GM12878 (cell line): Measurements from ENCODE around the gene TLE3. TPM values are rescaled to one million over a fixed set of nuclear protein-coding genes. Genes with fewer than 3 reads are reported as not detected.

Experiments
- ATAC-seq: fragments of 200-7000 bp; cut with Tn5 transposase; 3 replicates; pipeline ENCODE4 v1.9.1; 2020; ENCODE audit warnings: mild to moderate bottlenecking, moderate library complexity
- BruUV-seq: library from RNA; stranded (reverse); fragments of 400-500 nt; replicated peaks from 2 replicates; lab custom pipeline; 2021; lab: Mats Ljungman, UMichigan
- CTCF ChIA-PET: fragments of 300-600 bp; sonication (Branson Sonifier 250); formaldehyde crosslinking; extraction: SDS; loops from one replicate; lab custom pipeline; 2021; ENCODE audit warnings: inconsistent platforms; lab: Yijun Ruan, JAX
- POLR2A ChIA-PET: fragments of 350-600 bp; formaldehyde crosslinking; extraction: SDS; loops from one replicate; lab custom pipeline; 2021; ENCODE audit warnings: inconsistent platforms; lab: Charles Lee
- RAD21 ChIA-PET: fragments of 300-600 bp; sonication (Branson Sonifier 250); formaldehyde crosslinking; loops from one replicate; lab custom pipeline; 2023; ENCODE audit warnings: antibody characterized with exemption; ENCODE audit not compliant: unreplicated experiment; lab: Charles Lee
- SMC1A ChIA-PET: fragments of 300-600 bp; sonication (Branson Sonifier 250); formaldehyde crosslinking; loops from one replicate; lab custom pipeline; 2023; ENCODE audit not compliant: unreplicated experiment, uncharacterized antibody; lab: Charles Lee
- DNase-seq: peaks from one replicate; pipeline ENCODE4 v3.0.0-alpha.2; 2011; ENCODE audit warnings: low read depth, low spot score
- FAIRE-seq: peaks from 3 replicates; lab custom pipeline; 2011; peaks lifted over from hg19 to GRCh38; lab: Jason Lieb, UNC
- H2AFZ ChIP-seq: 2 replicates; pipeline ENCODE4 v1.6.0; 2011; ENCODE audit warnings: low read depth, low read length, control low read depth; ENCODE audit not compliant: control insufficient read depth
- H3K27ac ChIP-seq: 2 replicates; pipeline ENCODE4 v1.5.1; 2011; ENCODE audit warnings: control low read depth; ENCODE audit not compliant: control insufficient read depth, insufficient read depth
- H3K27me3 ChIP-seq, 2 experiments: replicated peaks in 1 of 2; 2 replicates each; pipeline versions ENCODE4 v1.6.0 to v1.6.1; 2011; ENCODE audit warnings: low read length in 1 of 2; ENCODE audit not compliant: control insufficient read depth in 2 of 2, insufficient read depth in 2 of 2
- H3K36me3 ChIP-seq, 2 experiments: 2 replicates each; pipeline ENCODE4 v1.5.1; 2011; ENCODE audit warnings: low read length in 1 of 2; ENCODE audit not compliant: control insufficient read depth in 2 of 2, insufficient read depth in 2 of 2
- H3K4me1 ChIP-seq: 2 replicates; pipeline ENCODE4 v1.6.1; 2011; ENCODE audit warnings: mild to moderate bottlenecking, low read length, moderate library complexity, mixed read lengths; ENCODE audit not compliant: control insufficient read depth, insufficient read depth
- H3K4me2 ChIP-seq: 2 replicates; pipeline ENCODE4 v1.6.0; 2011; ENCODE audit warnings: control low read depth; ENCODE audit not compliant: control insufficient read depth, insufficient read depth
- H3K4me3 ChIP-seq: fragments of 200-600 bp; sonication (generic); 2 replicates; pipeline ENCODE4 v1.5.1; 2016
- H3K79me2 ChIP-seq: 2 replicates; pipeline ENCODE4 v1.6.0; 2011; ENCODE audit warnings: low read length; ENCODE audit not compliant: control insufficient read depth, insufficient read depth
- H3K9ac ChIP-seq: 2 replicates; pipeline ENCODE4 v1.8.0; 2011; ENCODE audit warnings: low read length, control low read depth, mixed read lengths; ENCODE audit not compliant: control insufficient read depth, insufficient read depth
- H3K9me3 ChIP-seq: replicated peaks from 3 replicates; pipeline ENCODE4 v1.5.1; 2011; ENCODE audit warnings: mild to moderate bottlenecking, low read length; ENCODE audit not compliant: control insufficient read depth, insufficient read depth
- H4K20me1 ChIP-seq: 2 replicates; pipeline ENCODE4 v1.6.0; 2011; ENCODE audit not compliant: control insufficient read depth, insufficient read depth
- ATF2 ChIP-seq: IDR thresholded peaks from 2 replicates; pipeline ENCODE4 v1.6.1; 2012; ENCODE audit warnings: low read length, inconsistent platforms
- ATF3 ChIP-seq: IDR thresholded peaks from 2 replicates; pipeline ENCODE4 v1.6.1; 2011; ENCODE audit warnings: low read depth, mild to moderate bottlenecking, low read length, moderate library complexity, borderline replicate concordance; ENCODE audit errors: extremely low read depth
- CBX5 ChIP-seq: sonication (generic); IDR thresholded peaks from 2 replicates; pipeline ENCODE4 v1.6.1; 2016; ENCODE audit warnings: low read depth, moderate library complexity, mild to moderate bottlenecking, inconsistent platforms
- CREM ChIP-seq: IDR thresholded peaks from 2 replicates; pipeline ENCODE4 v1.6.1; 2014; ENCODE audit warnings: antibody characterized with exemption, low read depth
- CUX1 ChIP-seq: IDR thresholded peaks from 2 replicates; pipeline ENCODE4 v1.6.1; 2012; ENCODE audit warnings: improper control_type of control experiment, low read depth, low read length; ENCODE audit not compliant: insufficient replicate concordance
- ETV6 ChIP-seq, 2 experiments: fragments of 450-650 bp in 1 of 2; IDR thresholded peaks in 1 of 2; conservative IDR thresholded peaks in 1 of 2; 2 replicates each; pipeline ENCODE4 v1.6.1; 2014; ENCODE audit warnings: antibody characterized with exemption in 1 of 2, borderline replicate concordance in 1 of 2, low read depth in 1 of 2, mild to moderate bottlenecking in 1 of 2, moderate library complexity in 1 of 2
- FOS ChIP-seq: IDR thresholded peaks from 3 replicates; pipeline ENCODE4 v1.6.1; 2011; ENCODE audit warnings: borderline replicate concordance; ENCODE audit not compliant: insufficient read length; ENCODE audit errors: extremely low read depth
- HDAC2 ChIP-seq: fragments of 200-600 bp; sonication (generic); IDR thresholded peaks from 2 replicates; pipeline ENCODE4 v1.6.1; 2017
- MTA2 ChIP-seq: fragments of 450-650 bp; IDR thresholded peaks from 2 replicates; pipeline ENCODE4 v1.6.1; 2016; ENCODE audit warnings: low read depth, mild to moderate bottlenecking, moderate library complexity
- NBN ChIP-seq: fragments of 450-650 bp; IDR thresholded peaks from 2 replicates; pipeline ENCODE4 v1.6.1; 2016
- PAX5 ChIP-seq: IDR thresholded peaks from 2 replicates; pipeline ENCODE4 v1.6.1; 2011; ENCODE audit warnings: low read depth, low read length, borderline replicate concordance
- POLR2A ChIP-seq: IDR thresholded peaks from 2 replicates; pipeline ENCODE4 v1.6.1; 2011; ENCODE audit warnings: low read depth, mild to moderate bottlenecking, low read length
- RFX5 ChIP-seq: IDR thresholded peaks from 2 replicates; pipeline ENCODE4 v1.6.1; 2011; ENCODE audit warnings: low read depth, low read length, improper control_type of control experiment
- RUNX3 ChIP-seq: IDR thresholded peaks from 2 replicates; pipeline ENCODE4 v1.6.1; 2012; ENCODE audit warnings: low read length, inconsistent platforms
- TARDBP ChIP-seq: IDR thresholded peaks from 2 replicates; pipeline ENCODE4 v1.6.1; 2016; ENCODE audit warnings: borderline replicate concordance
- TBL1XR1 ChIP-seq: IDR thresholded peaks from 2 replicates; pipeline ENCODE4 v1.6.1; 2012; ENCODE audit warnings: low read depth, low read length, improper control_type of control experiment
- WRNIP1 ChIP-seq: IDR thresholded peaks from 2 replicates; pipeline ENCODE4 v1.6.1; 2011; ENCODE audit warnings: low read depth, low read length, improper control_type of control experiment, borderline replicate concordance
- ZNF207 ChIP-seq: fragments of 450-650 bp; IDR thresholded peaks from 2 replicates; pipeline ENCODE4 v1.6.1; 2014; ENCODE audit warnings: antibody characterized with exemption, mild to moderate bottlenecking, borderline replicate concordance
- ZNF274 ChIP-seq: IDR thresholded peaks from one replicate; pipeline ENCODE4 v1.8.0; 2011; ENCODE audit not compliant: insufficient read length, insufficient read depth
- WGBS: methylation state at CpG from one replicate; pipeline ENCODE4 v1.1.6; 2016; ENCODE audit warnings: low lambda C conversion rate; ENCODE audit not compliant: insufficient replicate concordance, insufficient coverage; ENCODE audit errors: missing lambda C conversion rate; 5-methylcytosine and 5-hydroxymethylcytosine counted together
- in situ Hi-C: fragments of 300-500 bp; cut with MboI; formaldehyde crosslinking; loops from 9 replicates; pipeline ENCODE4 v1.14.3; 2018; ENCODE audit warnings: mixed read lengths
- intact Hi-C: fragments of 100-400 bp; cut with micrococcal nuclease; formaldehyde crosslinking; loops from one replicate; pipeline ENCODE4 v1.14.2; 2022; ENCODE audit not compliant: unreplicated experiment
- polyA plus RNA-seq, 11 experiments: library from polyadenylated mRNA; depleted of rRNA in 4 of 11; unstranded in 6 of 11; stranded (reverse) in 5 of 11; fragments of >200 nt; fragmentation: Nextera tagmentation in 4 of 11; fragmentation: Illumina TruSeq in 1 of 11; extraction: Ambion mirVana in 4 of 11; extraction: Trizol in 1 of 11; gene quantifications; 1 replicate in 1 of 11; 2 replicates in 10 of 11; pipeline versions ENCODE4 v1.2.1 to v1.2.3, GENCODE V29; 2011 to 2016; ENCODE audit warnings: inconsistent platforms in 2 of 11, missing spikeins in 2 of 11, low read depth in 1 of 11
- total RNA-seq, 4 experiments: library from RNA; depleted of rRNA in 3 of 4; stranded (reverse); fragments of >200 nt in 3 of 4; fragmentation: Illumina TruSeq in 1 of 4; extraction: Trizol in 1 of 4; gene quantifications; 2 replicates each; pipeline versions ENCODE4 v1.2.1 to v1.2.3, GENCODE V29; 2013 to 2021

Gene TLE3
- total and polyA plus RNA-seq, 10 of the 15 experiments (the other 5 are each of a cell fraction or from before 2014, with no cell fraction given), result 1.2 to 65.5 (median 9.7) TPM

GRCh38 chr15:70035719-70036077 lies 62.0 kb downstream of the TLE3 start:
- ChIA-PET CTCF (interaction anchor here (1.1 to 2.7 kb wide), 12 partner anchors 11 to 558 kb away, joined by 3 to 14 read pairs (median 6); partner anchors contain the start of gene TLE3), RAD21 (interaction anchor here (0.7 to 3.1 kb wide), 17 partner anchors 13 to 367 kb away, joined by 3 to 39 read pairs (median 5); no protein-coding TSS in a partner anchor), SMC1A (interaction anchor here (0.7 to 3.0 kb wide), 22 partner anchors 12 to 458 kb away, joined by 3 to 30 read pairs (median 5); partner anchors contain the start of gene TLE3), POLR2A (interaction anchor here (0.9 to 3.1 kb wide), 9 partner anchors 11 to 105 kb away, joined by 3 to 25 read pairs (median 6); partner anchors contain the start of gene TLE3)
- H2AFZ ChIP-seq, result no peak overlapping the region; the same call in 1 of the 2 replicates
- intact Hi-C loops (loop anchor here (1.0 to 5.0 kb wide), 2 partner anchors 20 to 62 kb away; partner anchors contain the start of gene TLE3), in situ Hi-C loops (no loop called here)
- H3K4me1 ChIP-seq, result peaks cover 40% of the 10 kb centered on the region
- H4K20me1 ChIP-seq, result no peaks in the 10 kb centered on the region
- DNase-seq, result peak; percentile 71
- peak; percentile 85 for FAIRE-seq
- peak overlapping the region; percentile 75 for H3K27ac ChIP-seq
- WGBS, result 0% methylated on average over 6 of the region's 6 CpGs
- peak overlapping the region; percentile 35; the same call in 1 of the 2 replicates for H3K9ac ChIP-seq
- H3K79me2 ChIP-seq, result no peaks in the 10 kb centered on the region
- H3K27me3 ChIP-seq, result no peaks in the 10 kb centered on the region
- no peaks in the 10 kb centered on the region for H3K9me3 ChIP-seq
- peak; percentile 83 for ATAC-seq
- no TSS peak for BruUV-seq
- H3K36me3 ChIP-seq, result no peaks in the 10 kb centered on the region
- H3K4me2 ChIP-seq, result peak overlapping the region; percentile 81
- H3K4me3 ChIP-seq, result no peak overlapping the region; the same call in 1 of the 2 replicates
- no peak for TF ChIP-seq RFX5
- no peak for TF ChIP-seq TARDBP
- no peak for TF ChIP-seq ETV6 (conservative IDR thresholded peaks at IDR 0.05 in 1 of 2, IDR thresholded peaks at IDR 0.05 in 1 of 2; ENCODE audit: borderline replicate concordance in 1 of 2, low read depth in 1 of 2)
- no peak for TF ChIP-seq CREM
- peak; percentile 42; the same call in 1 of the 2 replicates for TF ChIP-seq POLR2A
- 0 out of 2 replicates have a peak, but pooled peaks have one; percentile 37 for TF ChIP-seq PAX5
- TF ChIP-seq CBX5, result no peak
- TF ChIP-seq HDAC2, result no peak
- peak; percentile 10; the same call in 1 of the 2 replicates for TF ChIP-seq RUNX3
- no peak for TF ChIP-seq ZNF274
- TF ChIP-seq TBL1XR1, result no peak
- TF ChIP-seq NBN, result peak; percentile 55; the same call in 1 of the 2 replicates
- no peak for TF ChIP-seq ATF2
- TF ChIP-seq MTA2, result peak; percentile 43; the same call in 1 of the 2 replicates
- no peak for TF ChIP-seq ATF3
- TF ChIP-seq WRNIP1, result no peak
- no peak for TF ChIP-seq CUX1
- TF ChIP-seq ZNF207, result no peak
- TF ChIP-seq FOS, result no peak
